Measurements from ENCODE around the gene MTHFD1L.

DNA sequence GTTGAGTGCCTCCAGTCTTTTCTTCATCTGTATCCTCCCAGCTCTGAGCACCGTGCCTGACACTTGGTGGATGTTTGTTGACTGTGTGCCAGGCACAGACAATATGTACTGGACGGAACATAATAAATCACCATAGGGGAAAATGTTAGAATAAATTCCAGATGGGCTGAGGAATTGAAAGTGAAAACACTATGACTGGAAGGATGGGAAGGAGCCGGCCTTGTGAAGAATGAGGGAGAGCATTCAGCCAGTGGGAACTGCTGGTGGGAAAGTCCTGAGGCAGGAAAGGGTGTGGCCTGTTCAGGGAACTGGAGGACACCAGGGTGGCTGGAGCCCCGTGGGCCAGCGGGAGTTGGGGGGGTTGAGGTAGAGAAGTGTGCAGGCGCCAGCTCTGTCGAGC lies 75.4 kb downstream of the MTHFD1L start:
- TF ChIP-seq EZH2 (IDR thresholded peaks at IDR 0.05): no peak
- TF ChIP-seq, protein P1, sequence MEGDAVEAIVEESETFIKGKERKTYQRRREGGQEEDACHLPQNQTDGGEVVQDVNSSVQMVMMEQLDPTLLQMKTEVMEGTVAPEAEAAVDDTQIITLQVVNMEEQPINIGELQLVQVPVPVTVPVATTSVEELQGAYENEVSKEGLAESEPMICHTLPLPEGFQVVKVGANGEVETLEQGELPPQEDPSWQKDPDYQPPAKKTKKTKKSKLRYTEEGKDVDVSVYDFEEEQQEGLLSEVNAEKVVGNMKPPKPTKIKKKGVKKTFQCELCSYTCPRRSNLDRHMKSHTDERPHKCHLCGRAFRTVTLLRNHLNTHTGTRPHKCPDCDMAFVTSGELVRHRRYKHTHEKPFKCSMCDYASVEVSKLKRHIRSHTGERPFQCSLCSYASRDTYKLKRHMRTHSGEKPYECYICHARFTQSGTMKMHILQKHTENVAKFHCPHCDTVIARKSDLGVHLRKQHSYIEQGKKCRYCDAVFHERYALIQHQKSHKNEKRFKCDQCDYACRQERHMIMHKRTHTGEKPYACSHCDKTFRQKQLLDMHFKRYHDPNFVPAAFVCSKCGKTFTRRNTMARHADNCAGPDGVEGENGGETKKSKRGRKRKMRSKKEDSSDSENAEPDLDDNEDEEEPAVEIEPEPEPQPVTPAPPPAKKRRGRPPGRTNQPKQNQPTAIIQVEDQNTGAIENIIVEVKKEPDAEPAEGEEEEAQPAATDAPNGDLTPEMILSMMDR (IDR thresholded peaks at IDR 0.05): no peak
- TF ChIP-seq EZH2phosphoT487 (IDR thresholded peaks at IDR 0.05): no peak
